GM10248 (cell line): ENCODE data around the gene TNFSF4.
"Not testable (repeated sequence)": the region's sequence is repeated elsewhere in the genome, so short reads cannot be mapped to it uniquely, and the experiment has no call there.

ENCODE experiments used
- CTCF ChIA-PET: fragments of 300-600 bp; sonication (Branson Sonifier 250); formaldehyde crosslinking; extraction: SDS; loops from one replicate; lab custom pipeline; 2021; ENCODE audit warnings: antibody characterized with exemption; lab: Yijun Ruan, JAX
- POLR2A ChIA-PET: fragments of 350-650 bp; sonication (Branson Sonifier 250); formaldehyde crosslinking; extraction: SDS; loops from one replicate; lab custom pipeline; 2020; ENCODE audit warnings: antibody characterized with exemption; lab: Yijun Ruan, JAX
- DNase-seq: peaks from one replicate; pipeline ENCODE4 v3.0.0; 2012; ENCODE audit errors: extremely low spot score
- TF ChIP-seq, protein P1 (sequence below): IDR thresholded peaks from 2 replicates; pipeline ENCODE4 v1.5.1; 2012; ENCODE audit warnings: mild to moderate bottlenecking, low read depth; ENCODE audit errors: extremely low read depth, missing control alignments, control extremely low read depth

TNFSF4 gene

DNA sequence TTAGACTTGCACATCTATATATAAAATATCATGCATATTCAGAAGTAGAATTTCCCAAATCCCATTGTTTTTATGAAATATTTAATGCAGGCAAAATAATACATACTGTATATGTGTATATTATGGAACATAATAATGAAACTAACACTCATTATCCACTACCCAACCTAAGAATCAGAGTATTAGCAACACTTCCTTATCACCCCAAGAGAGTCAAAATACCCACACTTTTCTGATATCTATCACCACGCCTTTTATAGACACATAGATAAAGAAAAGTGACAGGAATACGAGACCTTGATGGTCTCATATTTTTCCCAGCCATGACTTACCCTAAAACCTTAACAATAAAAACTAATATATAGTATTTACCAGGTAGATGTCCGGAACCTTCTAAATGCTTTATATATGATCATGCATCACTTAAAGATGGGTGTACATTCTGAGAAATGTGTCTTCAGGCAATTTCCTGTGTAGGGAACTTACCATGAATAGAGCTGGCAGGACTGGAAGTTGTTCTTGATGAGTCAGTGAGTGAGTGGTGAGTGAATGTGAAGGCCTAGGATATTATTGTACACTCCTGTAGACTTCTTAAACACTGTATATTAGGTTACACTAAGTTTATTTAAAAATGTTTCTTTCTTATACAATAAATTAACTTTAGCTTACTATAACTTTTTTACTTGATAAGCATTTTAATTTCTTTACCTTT, 45.5 kb downstream of the TNFSF4 start:
- ChIA-PET CTCF (interaction anchor here (1.2 to 1.4 kb wide), 3 partner anchors 9 to 16 kb away, joined by 3 to 5 read pairs (median 5); no protein-coding TSS in a partner anchor), POLR2A (no interaction called here)
- no peak for DNase-seq
- TF ChIP-seq, protein P1, sequence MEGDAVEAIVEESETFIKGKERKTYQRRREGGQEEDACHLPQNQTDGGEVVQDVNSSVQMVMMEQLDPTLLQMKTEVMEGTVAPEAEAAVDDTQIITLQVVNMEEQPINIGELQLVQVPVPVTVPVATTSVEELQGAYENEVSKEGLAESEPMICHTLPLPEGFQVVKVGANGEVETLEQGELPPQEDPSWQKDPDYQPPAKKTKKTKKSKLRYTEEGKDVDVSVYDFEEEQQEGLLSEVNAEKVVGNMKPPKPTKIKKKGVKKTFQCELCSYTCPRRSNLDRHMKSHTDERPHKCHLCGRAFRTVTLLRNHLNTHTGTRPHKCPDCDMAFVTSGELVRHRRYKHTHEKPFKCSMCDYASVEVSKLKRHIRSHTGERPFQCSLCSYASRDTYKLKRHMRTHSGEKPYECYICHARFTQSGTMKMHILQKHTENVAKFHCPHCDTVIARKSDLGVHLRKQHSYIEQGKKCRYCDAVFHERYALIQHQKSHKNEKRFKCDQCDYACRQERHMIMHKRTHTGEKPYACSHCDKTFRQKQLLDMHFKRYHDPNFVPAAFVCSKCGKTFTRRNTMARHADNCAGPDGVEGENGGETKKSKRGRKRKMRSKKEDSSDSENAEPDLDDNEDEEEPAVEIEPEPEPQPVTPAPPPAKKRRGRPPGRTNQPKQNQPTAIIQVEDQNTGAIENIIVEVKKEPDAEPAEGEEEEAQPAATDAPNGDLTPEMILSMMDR = no peak

DNA sequence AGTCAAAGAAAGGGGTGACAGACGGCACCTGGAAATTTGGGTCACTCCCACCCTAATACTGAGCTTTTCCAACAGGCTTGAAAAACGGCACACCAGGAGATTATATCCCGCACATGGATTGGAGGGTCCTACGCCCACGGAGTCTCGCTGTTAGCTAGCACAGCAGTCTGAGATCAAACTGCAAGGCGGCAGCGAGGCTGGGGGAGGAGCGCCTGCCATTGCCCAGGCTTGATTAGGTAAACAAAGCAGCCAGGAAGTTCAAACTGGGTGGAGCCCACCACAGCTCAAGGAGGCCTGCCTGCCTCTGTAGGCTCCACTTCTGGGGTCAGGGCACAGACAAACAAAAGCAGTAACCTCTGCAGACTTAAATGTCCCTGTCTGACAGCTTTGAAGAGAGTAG, 53.2 kb downstream of the TNFSF4 start:
- DNase-seq, POLR2A ChIA-PET: not testable (repeated sequence)
- CTCF ChIA-PET = interaction anchor here (1.3 kb wide), 1 partner anchor 10 kb away, joined by 3 read pairs; no protein-coding TSS in a partner anchor

DNA sequence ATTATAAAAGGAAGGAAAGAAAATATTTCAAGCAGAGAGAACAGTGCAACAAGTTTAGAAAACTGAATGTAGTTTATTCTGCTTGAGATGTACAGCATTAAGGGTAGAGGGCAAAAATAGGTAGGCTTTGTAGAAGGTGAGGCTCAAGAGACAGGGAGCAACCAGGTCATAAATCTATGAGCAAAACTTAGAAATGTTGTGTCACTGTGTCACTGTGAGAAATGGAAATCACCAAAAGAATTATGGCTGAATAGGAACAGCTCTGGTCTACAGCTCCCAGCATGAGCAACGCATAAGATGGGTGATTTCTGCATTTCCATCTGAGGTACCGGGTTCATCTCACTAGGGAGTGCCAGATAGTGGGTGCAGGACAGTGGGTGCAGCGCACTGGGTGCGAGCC, 53.6 kb downstream of the TNFSF4 start:
- no peak for DNase-seq
- TF ChIP-seq, protein P1 = no peak
- ChIA-PET CTCF (interaction anchor here (1.3 kb wide), 1 partner anchor 10 kb away, joined by 3 read pairs; no protein-coding TSS in a partner anchor), POLR2A (no interaction called here)

DNA sequence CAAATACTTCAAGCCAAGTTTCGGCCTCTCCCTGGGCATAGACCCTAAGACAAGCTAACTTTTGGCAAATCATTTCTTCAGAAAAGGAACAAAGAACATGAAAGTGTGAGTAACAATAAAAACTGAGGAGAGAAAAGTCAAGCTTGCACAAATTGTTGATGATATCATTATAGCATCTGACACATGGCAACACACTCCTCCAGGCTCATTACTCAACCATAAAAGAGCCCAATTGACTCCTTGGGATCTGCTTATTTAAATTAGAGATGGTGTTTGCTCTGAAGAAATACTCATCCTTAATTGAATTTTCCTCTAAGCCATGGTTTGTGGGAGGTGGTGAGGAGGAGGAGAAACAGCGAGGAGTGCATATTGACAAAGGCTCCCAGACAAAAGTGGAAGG, 54.5 kb downstream of the TNFSF4 start:
- TF ChIP-seq, protein P1 = no peak
- DNase-seq = no peak
- POLR2A ChIA-PET = no interaction called here
- CTCF ChIA-PET = no interaction called here

DNA sequence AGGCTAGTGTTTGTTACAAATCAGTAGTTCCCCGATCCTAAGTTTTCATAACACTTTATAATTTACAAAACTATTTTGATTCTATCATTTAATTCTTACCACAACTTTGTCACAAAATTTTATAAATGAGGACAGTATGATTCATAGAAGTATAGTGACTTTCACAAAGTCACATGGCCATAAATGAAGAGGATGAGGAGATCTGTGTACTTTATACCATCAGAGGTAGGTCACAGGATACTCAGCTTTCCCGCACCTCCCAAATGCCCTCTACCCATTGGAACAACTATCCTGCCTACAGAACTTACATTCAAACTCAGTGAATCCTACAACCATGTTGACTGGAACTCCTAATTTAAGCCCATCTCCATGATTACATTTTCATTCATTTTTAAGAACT, 56.3 kb downstream of the TNFSF4 start:
- ChIA-PET POLR2A (no interaction called here), CTCF (no interaction called here)
- DNase-seq = no peak
- TF ChIP-seq, protein P1 = no peak

DNA sequence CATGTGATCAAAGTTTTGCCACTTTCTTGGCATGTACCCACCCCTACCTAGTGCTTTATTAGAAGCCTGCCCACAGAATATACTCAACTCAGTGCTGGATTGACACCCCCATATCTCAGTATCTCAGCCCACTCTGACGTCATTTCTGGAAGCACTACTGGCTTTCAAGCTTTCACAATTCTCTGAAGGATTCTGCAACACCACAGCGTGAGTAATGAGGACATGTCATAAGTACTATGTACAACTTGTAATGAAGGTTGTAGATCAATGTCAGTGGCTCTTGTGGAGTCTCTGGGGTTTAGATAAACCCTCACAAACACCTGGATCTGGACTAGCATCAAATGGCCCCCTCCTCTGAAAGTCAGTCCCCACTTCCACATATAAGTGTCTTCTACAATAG, 57.2 kb downstream of the TNFSF4 start:
- POLR2A ChIA-PET = no interaction called here
- TF ChIP-seq, protein P1 = no peak
- DNase-seq = no peak
- CTCF ChIA-PET = interaction anchor here (1.4 kb wide), 1 partner anchor 11 kb away, joined by 3 read pairs; no protein-coding TSS in a partner anchor

DNA sequence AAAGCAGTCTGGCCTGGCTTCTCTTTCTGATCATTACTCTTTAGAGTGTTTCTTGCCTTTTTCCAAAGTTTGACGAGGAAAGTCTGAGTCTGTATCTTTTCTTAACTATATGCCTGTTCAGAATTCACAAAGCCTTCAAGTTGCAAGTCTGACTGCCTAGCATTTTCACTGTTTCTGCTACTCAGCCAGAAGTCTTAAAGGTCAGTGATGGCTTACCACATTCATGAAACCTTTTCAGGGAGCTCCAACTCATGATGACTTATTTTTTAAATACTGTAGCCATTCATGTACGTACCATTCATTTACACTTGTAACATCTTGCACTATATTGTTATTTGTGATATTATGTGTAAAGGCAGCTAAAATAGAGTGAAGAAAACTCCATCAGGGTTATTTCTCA, 58.2 kb downstream of the TNFSF4 start:
- TF ChIP-seq, protein P1 = no peak
- POLR2A ChIA-PET = no interaction called here
- CTCF ChIA-PET = interaction anchor here (1.4 kb wide), 1 partner anchor 12 kb away, joined by 3 read pairs; no protein-coding TSS in a partner anchor
- DNase-seq = no peak
